HG02623 (cell line): ENCODE data around the gene C11orf24.

Source experiments
- ATAC-seq: cut with Tn5 transposase; IDR thresholded peaks from one replicate; pipeline ENCODE4 v1.9.1; 2021; ENCODE audit warnings: moderate library complexity; ENCODE audit not compliant: unreplicated experiment

Gene C11orf24

GRCh38 chr11:68273026-68273738 lies 1.4 kb upstream of the C11orf24 start:
- ATAC-seq, result no peak

- peak; percentile 12 for ATAC-seq
These were observed 571 bp downstream of the C11orf24 start for GRCh38 chr11:68271023-68271780.

- ATAC-seq, result no peak
These were observed 1.4 kb downstream of the C11orf24 start for GRCh38 chr11:68270196-68271022.

- no peak for ATAC-seq
These were observed 2.2 kb downstream of the C11orf24 start for GRCh38 chr11:68269414-68270081.

- no peak for ATAC-seq
These were observed 3.9 kb downstream of the C11orf24 start for GRCh38 chr11:68267881-68268240.

- no peak for ATAC-seq
These were observed 4.6 kb downstream of the C11orf24 start for GRCh38 chr11:68266936-68267880.

- ATAC-seq, result peak; percentile 81
These were observed 5.5 kb downstream of the C11orf24 start for GRCh38 chr11:68266121-68266891.

GRCh38 chr11:68264741-68265540 lies 6.8 kb downstream of the C11orf24 start:
- no peak for ATAC-seq

- ATAC-seq, result no peak
These were observed 7.5 kb downstream of the C11orf24 start for GRCh38 chr11:68264244-68264643.

- ATAC-seq, result no peak
These were observed 8.2 kb downstream of the C11orf24 start for GRCh38 chr11:68263444-68264035.

GRCh38 chr11:68262544-68262827 lies 9.3 kb downstream of the C11orf24 start:
- no peak for ATAC-seq

- ATAC-seq, result no peak
These were observed 9.8 kb downstream of the C11orf24 start for GRCh38 chr11:68261749-68262543.

GRCh38 chr11:68261006-68261405 lies 10.8 kb downstream of the C11orf24 start:
- no peak for ATAC-seq

GRCh38 chr11:68260484-68260883 lies 11.3 kb downstream of the C11orf24 start:
- ATAC-seq, result no peak

- no peak for ATAC-seq
These were observed 12.4 kb downstream of the C11orf24 start for GRCh38 chr11:68259122-68259959.

GRCh38 chr11:68258363-68258765 lies 13.4 kb downstream of the C11orf24 start:
- no peak for ATAC-seq
